Vagina (tissue), 2 donors: ENCODE results near the gene ERG. TPM values are rescaled to one million over a fixed set of nuclear protein-coding genes. Genes with fewer than 3 reads are reported as not detected.

Experiments
- DNase-seq, 2 donors: peaks; one replicate each; pipeline ENCODE4 v3.0.0-alpha.2; 2017; ENCODE audit errors: extremely low spot score in 2 of 2
- H3K27ac ChIP-seq: fragments of 200-600 bp; sonication (generic); one replicate; pipeline ENCODE4 v1.5.1; 2019
- H3K27me3 ChIP-seq: fragments of 200-600 bp; sonication (generic); one replicate; pipeline ENCODE4 v1.5.1; 2019
- H3K36me3 ChIP-seq, 2 donors: fragments of 200-600 bp; sonication (generic); one replicate each; pipeline ENCODE4 v1.5.1; 2017 to 2019
- H3K4me1 ChIP-seq: fragments of 200-600 bp; sonication (generic); one replicate; pipeline ENCODE4 v1.5.1; 2019
- H3K4me3 ChIP-seq, 2 donors: fragments of 200-600 bp; sonication (generic); 1 replicate in 1 of 2; 2 replicates in 1 of 2; pipeline ENCODE4 v1.5.1; 2016 to 2019
- H3K9me3 ChIP-seq: fragments of 200-600 bp; sonication (generic); one replicate; pipeline ENCODE4 v1.5.1; 2019
- CTCF ChIP-seq, 3 experiments: fragments of 450-650 bp in 2 of 3; fragments of 200-600 bp in 1 of 3; sonication (generic) in 1 of 3; IDR thresholded peaks; one replicate each; pipeline ENCODE4 v1.5.1; 2017 to 2019; ENCODE audit warnings: antibody characterized with exemption in 3 of 3, mild to moderate bottlenecking in 2 of 3, moderate library complexity in 2 of 3
- POLR2A ChIP-seq, 2 donors: fragments of 450-650 bp; IDR thresholded peaks; one replicate each; pipeline ENCODE4 v1.6.1; 2017; ENCODE audit warnings: antibody characterized with exemption in 2 of 2, mild to moderate bottlenecking in 2 of 2, moderate library complexity in 2 of 2
- POLR2AphosphoS5 ChIP-seq, 2 donors: sonication (generic); formaldehyde crosslinking; IDR thresholded peaks; one replicate each; pipeline ENCODE4 v1.9.0; 2017; ENCODE audit warnings: antibody characterized with exemption in 2 of 2, mild to moderate bottlenecking in 2 of 2, low read depth in 1 of 2; ENCODE audit not compliant: insufficient read depth in 1 of 2
- intact Hi-C: fragments of 100-400 bp; cut with DNase I; formaldehyde crosslinking; loops from one replicate; pipeline ENCODE4 v1.15.1; 2023
- total RNA-seq: library from RNA; depleted of rRNA; stranded (reverse); fragments of >200 nt; gene quantifications from one replicate; pipeline ENCODE4 v1.2.3, GENCODE V29; 2016

Gene ERG
- total RNA-seq, result 20.9 TPM

GRCh38 chr21:38498057-38498833 is at the start of gene ERG:
Gene ERG, minus strand, starts transcription at chr21:38498477. Its CDS starts 97 bp downstream, at chr21:38498380.
- DNase-seq, result no peak
- intact Hi-C loops, result no loop called here
- no peaks in the 10 kb centered on the region for H3K9me3 ChIP-seq
- H3K27ac ChIP-seq, result peak within 1 kb of the TSS; percentile 60
- no peaks in the 10 kb centered on the region for H3K36me3 ChIP-seq
- no peaks in the 10 kb centered on the region for H3K27me3 ChIP-seq
- H3K4me1 ChIP-seq, result peaks cover 2% of the 10 kb centered on the region
- TF ChIP-seq POLR2AphosphoS5 (IDR thresholded peaks at IDR 0.05; ENCODE audit: insufficient read depth in 1 of 2, low read depth in 1 of 2), result peak; percentile 43 to 65
- TF ChIP-seq CTCF (IDR thresholded peaks at IDR 0.05), result no peak
- TF ChIP-seq POLR2A (IDR thresholded peaks at IDR 0.05), result no peak
- H3K4me3 ChIP-seq, result peak within 1 kb of the TSS; percentile 30 to 35

- TF ChIP-seq POLR2A (IDR thresholded peaks at IDR 0.05) (no peak), CTCF (IDR thresholded peaks at IDR 0.05) (no peak), POLR2AphosphoS5 (IDR thresholded peaks at IDR 0.05; ENCODE audit: insufficient read depth in 1 of 2, low read depth in 1 of 2) (no peak)
These were observed 46.4 kb upstream of the ERG start for GRCh38 chr21:38544661-38545060.

GRCh38 chr21:38542263-38542662 is 44.0 kb upstream of the ERG start:
- intact Hi-C loops, result no loop called here
- H3K36me3 ChIP-seq, result no peaks in the 10 kb centered on the region
- H3K9me3 ChIP-seq, result no peaks in the 10 kb centered on the region
- no peaks in the 10 kb centered on the region for H3K27me3 ChIP-seq
- H3K4me1 ChIP-seq, result no peaks in the 10 kb centered on the region
- H3K4me3 ChIP-seq, result no peak overlapping the region
- no peak for DNase-seq
- TF ChIP-seq POLR2A (IDR thresholded peaks at IDR 0.05) (no peak), CTCF (IDR thresholded peaks at IDR 0.05) (no peak), POLR2AphosphoS5 (IDR thresholded peaks at IDR 0.05; ENCODE audit: insufficient read depth in 1 of 2, low read depth in 1 of 2) (no peak)
- no peak overlapping the region for H3K27ac ChIP-seq

More at GRCh38 chr21:38544661-38545060, 46.4 kb upstream of the ERG start:
- no peaks in the 10 kb centered on the region for H3K4me1 ChIP-seq
- no peaks in the 10 kb centered on the region for H3K9me3 ChIP-seq
- no peak overlapping the region for H3K4me3 ChIP-seq
- no peak overlapping the region for H3K27ac ChIP-seq
- intact Hi-C loops, result no loop called here
- no peak for DNase-seq
- H3K27me3 ChIP-seq, result no peaks in the 10 kb centered on the region
- no peaks in the 10 kb centered on the region for H3K36me3 ChIP-seq

GRCh38 chr21:38538353-38538752 is 40.1 kb upstream of the ERG start:
- Histone ChIP-seq H3K27ac (no peak overlapping the region), H3K9me3 (no peaks in the 10 kb centered on the region), H3K27me3 (no peaks in the 10 kb centered on the region), H3K36me3 (no peaks in the 10 kb centered on the region), H3K4me3 (no peak overlapping the region), H3K4me1 (no peaks in the 10 kb centered on the region)
- DNase-seq, result no peak
- intact Hi-C loops, result no loop called here
- TF ChIP-seq POLR2AphosphoS5 (IDR thresholded peaks at IDR 0.05; ENCODE audit: insufficient read depth in 1 of 2, low read depth in 1 of 2), result no peak
- TF ChIP-seq POLR2A (IDR thresholded peaks at IDR 0.05), result no peak
- no peak for TF ChIP-seq CTCF (IDR thresholded peaks at IDR 0.05)

- no peak for DNase-seq
- no peak for TF ChIP-seq POLR2AphosphoS5 (IDR thresholded peaks at IDR 0.05; ENCODE audit: insufficient read depth in 1 of 2, low read depth in 1 of 2)
- no peak for TF ChIP-seq CTCF (IDR thresholded peaks at IDR 0.05)
- TF ChIP-seq POLR2A (IDR thresholded peaks at IDR 0.05), result no peak
- no peaks in the 10 kb centered on the region for H3K27me3 ChIP-seq
These were observed 36.3 kb upstream of the ERG start for GRCh38 chr21:38534591-38534990.

More at GRCh38 chr21:38534591-38534990, 36.3 kb upstream of the ERG start:
- H3K4me3 ChIP-seq, result no peak overlapping the region
- no peaks in the 10 kb centered on the region for H3K9me3 ChIP-seq
- peaks cover 6% of the 10 kb centered on the region for H3K4me1 ChIP-seq
- intact Hi-C loops, result no loop called here
- no peak overlapping the region for H3K27ac ChIP-seq
- no peaks in the 10 kb centered on the region for H3K36me3 ChIP-seq
